Neural cell (in vitro differentiated cells): ENCODE data around the gene KIF3B. TPM values are rescaled to one million over a fixed set of nuclear protein-coding genes. Genes with fewer than 3 reads are reported as not detected.
"Not testable (repeated sequence)": the region's sequence is repeated elsewhere in the genome, so short reads cannot be mapped to it uniquely, and the experiment has no call there.

Experiments used
- H2AFZ ChIP-seq: fragments of 200-600, 300-800 bp; sonication (generic), shearing (Covaris generic); 2 replicates; pipeline ENCODE4 v1.6.0; 2014; ENCODE audit warnings: low read depth, mild to moderate bottlenecking, antibody characterized with exemption, low read length, moderate library complexity
- H3F3A ChIP-seq: fragments of 200-600 bp; shearing (Covaris generic); 2 replicates; pipeline ENCODE4 v1.6.1; 2016; ENCODE audit warnings: mild to moderate bottlenecking, moderate library complexity, mixed read lengths, antibody characterized with exemption, low read length; ENCODE audit not compliant: insufficient read depth, poor library complexity, severe bottlenecking
- H3K27ac ChIP-seq: fragments of 200-600, 300-800 bp; sonication (generic), shearing (Covaris generic); 2 replicates; pipeline ENCODE4 v1.5.1; 2014; ENCODE audit warnings: mild to moderate bottlenecking, low read length, moderate library complexity
- H3K27me3 ChIP-seq: fragments of 300-800, 200-600 bp; sonication (generic), shearing (Covaris generic); 2 replicates; pipeline ENCODE4 v1.6.0; 2014; ENCODE audit warnings: mild to moderate bottlenecking, low read depth, low read length, moderate library complexity; ENCODE audit not compliant: insufficient read depth
- H3K36me3 ChIP-seq: fragments of 300-800, 200-600 bp; sonication (generic), shearing (Covaris generic); 2 replicates; pipeline ENCODE4 v1.5.1; 2014; ENCODE audit warnings: mild to moderate bottlenecking, antibody characterized with exemption, low read length, moderate library complexity; ENCODE audit not compliant: insufficient read depth
- H3K4me2 ChIP-seq: fragments of 300-800, 200-600 bp; sonication (generic), shearing (Covaris generic); 2 replicates; pipeline ENCODE4 v1.6.0; 2014; ENCODE audit warnings: mild to moderate bottlenecking, low read length
- H3K4me3 ChIP-seq: fragments of 300-800, 200-600 bp; sonication (generic), shearing (Covaris generic); 2 replicates; pipeline ENCODE4 v1.5.1; 2014; ENCODE audit warnings: mild to moderate bottlenecking, low read length, moderate library complexity
- H3K79me2 ChIP-seq: fragments of 200-600 bp; shearing (Covaris generic); replicated peaks from 2 replicates; pipeline ENCODE4 v1.6.0; 2014; ENCODE audit warnings: mild to moderate bottlenecking, low read length, moderate library complexity; ENCODE audit not compliant: insufficient read depth
- H3K9ac ChIP-seq: fragments of 300-800, 200-600 bp; sonication (generic), shearing (Covaris generic); 2 replicates; pipeline ENCODE4 v1.6.1; 2016; ENCODE audit warnings: mild to moderate bottlenecking, low read length, mixed read lengths
- H3K9me2 ChIP-seq: fragments of 200-600 bp; shearing (Covaris generic); 2 replicates; pipeline ENCODE4 v1.6.1; 2016; ENCODE audit warnings: mild to moderate bottlenecking, low read length, mixed read lengths; ENCODE audit not compliant: insufficient read depth
- H3K9me3 ChIP-seq: fragments of 200-600, 300-800 bp; sonication (generic), shearing (Covaris generic); 2 replicates; pipeline ENCODE4 v1.6.1; 2016; ENCODE audit warnings: mild to moderate bottlenecking, mixed run types, low read length, moderate library complexity, mixed read lengths
- H4K20me1 ChIP-seq: fragments of 200-600 bp; shearing (Covaris generic); 2 replicates; pipeline ENCODE4 v1.6.1; 2016; ENCODE audit warnings: mild to moderate bottlenecking, mixed run types; ENCODE audit not compliant: insufficient read depth
- CTCF ChIP-seq: fragments of 450-650 bp; IDR thresholded peaks from 2 replicates; pipeline ENCODE4 v1.5.1; 2014; ENCODE audit warnings: antibody characterized with exemption, mild to moderate bottlenecking, moderate library complexity; ENCODE audit not compliant: poor library complexity, severe bottlenecking
- EP300 ChIP-seq: fragments of 450-650 bp; conservative IDR thresholded peaks from 2 replicates; pipeline ENCODE4 v1.6.1; 2014; ENCODE audit warnings: antibody characterized with exemption, mild to moderate bottlenecking, moderate library complexity; ENCODE audit not compliant: poor library complexity, severe bottlenecking
- EZH2 ChIP-seq: fragments of 200-600, 300-800 bp; shearing (Covaris generic), sonication (generic); IDR thresholded peaks from 2 replicates; pipeline ENCODE4 v1.6.1; 2014; ENCODE audit warnings: antibody characterized with exemption, low read length, borderline replicate concordance, mild to moderate bottlenecking; ENCODE audit not compliant: insufficient read depth, poor library complexity, severe bottlenecking
- MXI1 ChIP-seq: fragments of 450-650 bp; conservative IDR thresholded peaks from 2 replicates; pipeline ENCODE4 v1.6.1; 2014; ENCODE audit warnings: antibody characterized with exemption, mild to moderate bottlenecking; ENCODE audit not compliant: poor library complexity, severe bottlenecking
- POLR2AphosphoS5 ChIP-seq: IDR thresholded peaks from 2 replicates; pipeline ENCODE4 v1.6.1; 2012
- RAD21 ChIP-seq: fragments of 450-650 bp; conservative IDR thresholded peaks from 2 replicates; pipeline ENCODE4 v1.6.1; 2014; ENCODE audit warnings: antibody characterized with exemption, mild to moderate bottlenecking, moderate library complexity
- REST ChIP-seq: IDR thresholded peaks from 2 replicates; pipeline ENCODE4 v1.6.1; 2012; ENCODE audit warnings: borderline replicate concordance
- SMC3 ChIP-seq: fragments of 450-650 bp; conservative IDR thresholded peaks from 2 replicates; pipeline ENCODE4 v1.6.1; 2014; ENCODE audit warnings: antibody characterized with exemption, mild to moderate bottlenecking, moderate library complexity; ENCODE audit not compliant: poor library complexity
- TAF1 ChIP-seq: IDR thresholded peaks from 2 replicates; pipeline ENCODE4 v1.6.1; 2012; ENCODE audit warnings: low read depth
- polyA plus RNA-seq: library from polyadenylated mRNA; depleted of rRNA; stranded (reverse); fragments of >200 nt; gene quantifications from 2 replicates; pipeline ENCODE4 v1.2.3, GENCODE V29; 2014

Gene KIF3B
- polyA plus RNA-seq, 1 donor from 2014 or later: 49.4 TPM

- Histone ChIP-seq H2AFZ (no peak overlapping the region), H4K20me1 (no peaks in the 10 kb centered on the region), H3K27ac (no peak overlapping the region), H3F3A (no peaks in the 10 kb centered on the region), H3K79me2 (peaks cover 6% of the 10 kb centered on the region), H3K36me3 (no peaks in the 10 kb centered on the region), H3K9me2 (no peaks in the 10 kb centered on the region), H3K27me3 (no peaks in the 10 kb centered on the region), H3K4me3 (no peak overlapping the region), H3K9ac (no peak overlapping the region), H3K9me3 (no peaks in the 10 kb centered on the region), H3K4me2 (no peak overlapping the region)
- TF ChIP-seq EP300 (no peak), SMC3 (no peak), EZH2 (no peak), REST (no peak), CTCF (no peak), TAF1 (no peak), POLR2AphosphoS5 (no peak), RAD21 (no peak), MXI1 (no peak)
Observed at GRCh38 chr20:32380745-32381144, 103.3 kb downstream of the KIF3B start.

- H4K20me1 ChIP-seq: no peaks in the 10 kb centered on the region
- peaks cover 7% of the 10 kb centered on the region for H3K79me2 ChIP-seq
- no peak for TF ChIP-seq POLR2AphosphoS5
- TF ChIP-seq EZH2: no peak
- TF ChIP-seq EP300: no peak
- TF ChIP-seq CTCF: no peak
- no peak for TF ChIP-seq REST
- TF ChIP-seq RAD21: no peak
- TF ChIP-seq TAF1: no peak
- TF ChIP-seq SMC3: no peak
- TF ChIP-seq MXI1: no peak
Observed at GRCh38 chr20:32382102-32382950, 104.9 kb downstream of the KIF3B start.

GRCh38 chr20:32383441-32383840 is 106.0 kb downstream of the KIF3B start:
- peaks cover 12% of the 10 kb centered on the region for H3K79me2 ChIP-seq
- H3K4me3 ChIP-seq, H3K9ac ChIP-seq, H2AFZ ChIP-seq, H3K36me3 ChIP-seq, H3K27me3 ChIP-seq, H3K9me2 ChIP-seq, H4K20me1 ChIP-seq, H3K4me2 ChIP-seq, H3K9me3 ChIP-seq, H3K27ac ChIP-seq, H3F3A ChIP-seq: not testable (repeated sequence)

More at GRCh38 chr20:32382102-32382950, 104.9 kb downstream of the KIF3B start:
- Histone ChIP-seq H3K27me3 (no peaks in the 10 kb centered on the region), H3K27ac (no peak overlapping the region), H3K9me2 (no peaks in the 10 kb centered on the region), H3K4me3 (no peak overlapping the region), H3K4me2 (no peak overlapping the region), H2AFZ (no peak overlapping the region), H3F3A (no peaks in the 10 kb centered on the region), H3K9me3 (no peaks in the 10 kb centered on the region), H3K36me3 (no peaks in the 10 kb centered on the region), H3K9ac (no peak overlapping the region)
